ENCODE data around the gene PLD5.
"Not testable (repeated sequence)": the region's sequence is repeated elsewhere in the genome, so short reads cannot be mapped to it uniquely, and the experiment has no call there.

PLD5 gene

GRCh38 chr1:242506724-242507123, 17.8 kb downstream of the PLD5 start:
- DNase-seq (ENCODE audit: extremely low read depth in 1 of 2, low read depth in 1 of 2), result no peak

DNA sequence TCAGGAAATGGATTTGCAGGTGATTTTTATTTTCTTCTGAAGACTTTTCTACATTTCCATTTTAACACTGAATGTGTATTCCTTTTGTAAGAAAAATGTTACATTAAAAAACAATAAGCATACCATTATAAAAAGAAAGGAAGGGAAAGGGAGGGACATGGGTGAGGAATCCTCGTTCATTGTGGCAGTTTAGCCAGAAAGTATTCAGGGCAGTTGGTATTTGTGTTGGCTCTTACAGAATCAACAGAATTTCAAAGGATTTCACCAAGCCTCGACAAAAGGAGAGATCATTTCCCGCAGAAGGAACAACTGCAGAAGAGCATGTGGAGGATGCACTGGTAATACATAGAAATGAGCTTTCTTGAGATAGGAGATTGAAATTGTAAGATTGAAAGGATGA, 35.0 kb downstream of the PLD5 start:
- DNase-seq (ENCODE audit: extremely low read depth in 1 of 2, low read depth in 1 of 2), result no peak

- no peak for DNase-seq (ENCODE audit: extremely low read depth in 1 of 2, low read depth in 1 of 2)
Observed at GRCh38 chr1:242477944-242478343, 46.6 kb downstream of the PLD5 start.

GRCh38 chr1:242470774-242471173, 53.7 kb downstream of the PLD5 start:
- no peak for DNase-seq (ENCODE audit: extremely low read depth in 1 of 2, low read depth in 1 of 2)

GRCh38 chr1:242468784-242469183, 55.7 kb downstream of the PLD5 start:
- DNase-seq (ENCODE audit: extremely low read depth in 1 of 2, low read depth in 1 of 2), result no peak

GRCh38 chr1:242467556-242468145, 56.8 kb downstream of the PLD5 start:
- no peak for DNase-seq (ENCODE audit: extremely low read depth in 1 of 2, low read depth in 1 of 2)

DNA sequence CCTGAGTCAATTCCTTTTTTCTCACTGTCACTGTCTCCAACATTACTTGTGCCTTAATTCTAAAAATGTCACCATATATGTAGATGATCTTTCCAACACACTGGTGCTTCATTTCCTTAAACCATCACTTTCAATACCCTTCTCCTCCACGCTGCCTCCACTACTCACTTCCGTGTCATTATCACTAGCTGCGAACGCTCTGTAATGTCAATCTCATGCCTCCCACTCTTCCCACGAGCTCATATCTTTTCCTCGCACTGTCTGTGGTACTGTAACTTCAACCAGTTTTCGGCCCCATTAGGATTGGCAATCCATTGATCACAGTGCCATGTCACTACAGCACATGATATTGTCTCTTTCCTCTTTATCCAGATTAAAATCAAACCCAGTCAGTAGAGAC, 61.6 kb downstream of the PLD5 start:
- DNase-seq (ENCODE audit: extremely low read depth in 1 of 2, low read depth in 1 of 2), result no peak

DNA sequence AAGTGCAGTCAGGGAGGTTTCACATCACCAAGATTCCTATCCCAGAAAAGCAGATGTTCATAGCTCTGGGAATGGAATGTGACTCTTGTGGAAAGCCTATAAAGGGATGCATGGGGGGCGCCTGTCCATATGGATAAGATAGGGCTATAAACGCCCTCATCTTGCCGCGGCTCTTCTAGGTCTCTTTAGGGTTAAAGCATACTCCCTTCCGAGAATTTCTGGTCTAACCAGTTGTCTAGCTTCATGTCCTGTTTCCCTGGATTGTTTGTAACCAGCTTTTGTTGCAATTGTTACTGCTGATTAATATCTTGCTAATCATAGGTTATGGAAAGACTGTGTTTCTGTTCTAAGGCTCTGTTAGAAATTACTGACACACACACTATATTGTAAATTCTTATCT, 64.8 kb downstream of the PLD5 start:
- DNase-seq (ENCODE audit: extremely low read depth in 1 of 2, low read depth in 1 of 2), result not testable (repeated sequence)

DNA sequence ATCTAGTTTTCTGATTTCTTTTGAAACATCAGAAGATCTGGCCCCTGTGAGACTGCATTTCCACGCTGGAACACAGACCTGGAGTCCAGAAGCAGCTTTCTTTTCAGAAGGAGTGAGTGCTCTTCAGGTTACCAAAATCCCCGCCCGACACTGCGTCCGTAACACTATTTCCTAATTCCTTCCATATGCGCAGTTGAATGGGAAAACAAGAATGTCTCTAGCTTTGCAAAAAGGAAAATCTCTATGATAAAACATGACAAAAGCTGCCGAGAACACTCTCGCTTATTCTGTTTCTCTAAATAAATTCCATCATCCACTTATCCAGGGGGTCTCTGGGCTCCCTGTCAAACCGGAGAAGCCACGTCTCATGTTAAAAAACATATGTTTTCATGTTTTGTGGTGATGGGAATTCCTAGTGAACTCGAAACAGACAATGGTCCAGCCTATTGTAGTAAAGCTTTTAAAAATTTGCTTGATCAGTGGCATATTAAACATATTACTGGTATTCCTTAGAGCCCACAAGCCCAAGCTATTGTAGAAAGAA, 67.7 kb downstream of the PLD5 start:
- DNase-seq (ENCODE audit: extremely low read depth in 1 of 2, low read depth in 1 of 2), result no peak

DNA sequence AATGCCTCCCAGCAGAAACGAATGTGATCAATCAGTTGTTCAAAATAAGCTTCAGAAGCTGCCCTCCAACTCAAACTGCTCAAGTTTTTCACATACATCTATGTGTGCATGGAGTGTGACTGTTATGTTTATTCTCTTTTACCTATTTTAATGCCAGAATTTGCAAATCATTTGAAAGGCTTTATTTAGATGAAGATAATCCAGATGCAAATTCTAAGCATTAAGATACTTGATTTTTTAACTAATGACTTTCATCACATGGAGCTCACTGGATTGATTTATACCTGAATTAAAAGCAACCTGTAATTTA, 69.5 kb downstream of the PLD5 start:
- DNase-seq (ENCODE audit: extremely low read depth in 1 of 2, low read depth in 1 of 2), result no peak

GRCh38 chr1:242454262-242455051, 70.0 kb downstream of the PLD5 start:
- no peak for DNase-seq (ENCODE audit: extremely low read depth in 1 of 2, low read depth in 1 of 2)

DNA sequence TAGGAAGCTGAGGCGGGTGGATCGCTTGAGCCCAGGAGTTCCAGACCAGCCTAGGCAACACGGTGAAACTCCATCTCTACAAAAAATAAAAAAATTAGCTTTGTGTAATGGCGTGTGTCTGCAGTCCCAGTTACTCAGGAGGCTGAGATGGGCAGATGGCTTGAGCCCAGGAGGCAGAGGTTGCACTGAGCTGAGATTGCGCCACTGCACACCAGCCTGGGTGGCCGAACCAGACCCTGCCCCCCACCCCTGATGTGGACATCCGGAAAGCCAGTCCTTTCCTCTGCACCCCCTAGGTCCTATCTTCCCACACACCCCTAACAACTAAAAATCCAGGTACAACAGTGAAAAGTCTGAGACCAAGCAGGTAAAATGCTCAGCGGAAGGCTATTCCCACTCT, 71.9 kb downstream of the PLD5 start:
- DNase-seq (ENCODE audit: extremely low read depth in 1 of 2, low read depth in 1 of 2), result no peak

DNA sequence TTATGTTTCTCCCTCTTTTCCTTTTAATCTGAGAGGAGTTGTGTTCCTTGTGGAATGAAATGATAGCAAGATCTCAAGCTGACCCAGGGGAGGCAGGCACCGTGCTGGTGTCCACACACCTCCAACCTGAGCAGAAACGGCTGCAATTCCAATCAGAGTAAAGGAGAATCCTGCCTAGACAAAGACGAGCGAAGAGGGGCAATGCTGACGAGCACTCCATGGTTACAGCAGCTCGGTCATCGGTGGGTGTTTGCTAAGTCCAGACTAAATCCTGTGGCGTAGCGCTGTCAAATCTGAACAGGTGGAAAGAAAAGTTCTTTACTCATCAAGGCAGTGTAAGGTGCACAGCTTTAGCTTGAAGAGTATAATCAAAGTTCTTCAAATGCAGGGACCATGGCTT, 74.8 kb downstream of the PLD5 start:
- DNase-seq (ENCODE audit: extremely low read depth in 1 of 2, low read depth in 1 of 2), result no peak

DNA sequence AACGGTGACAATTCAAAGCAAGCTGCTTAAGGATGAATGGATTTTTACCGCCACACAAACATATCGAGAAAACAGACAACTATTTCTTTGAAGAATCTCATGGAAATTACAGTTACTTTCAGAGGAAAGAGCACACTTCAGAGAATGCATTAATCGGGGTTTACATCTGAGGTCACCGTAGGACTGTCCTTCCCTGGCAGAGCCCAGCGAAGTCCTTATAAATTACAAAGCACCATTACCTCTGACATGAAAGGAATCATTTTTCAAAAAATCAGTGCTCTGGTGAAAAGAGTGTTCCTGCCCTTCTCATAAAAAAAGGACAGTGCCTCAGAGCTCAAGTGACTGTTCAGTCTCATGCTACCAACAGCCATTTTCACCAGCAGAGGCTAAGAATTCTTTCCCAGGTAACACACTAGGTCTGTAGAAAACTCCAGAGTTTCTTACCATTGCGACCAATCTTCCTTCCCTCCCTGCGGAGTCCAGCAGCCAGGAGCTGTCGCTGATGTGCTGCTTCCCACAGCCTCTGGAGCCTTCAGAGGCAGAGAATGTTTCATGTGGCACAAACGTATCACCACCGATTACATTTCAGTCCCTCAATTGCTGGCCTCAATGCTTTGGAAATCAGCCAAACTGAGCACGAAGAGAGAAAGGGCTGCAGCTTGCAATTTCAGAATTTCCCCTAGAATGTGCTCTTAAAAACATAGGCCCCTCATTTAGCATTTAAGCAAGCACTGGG, 75.4 kb downstream of the PLD5 start:
- no peak for DNase-seq (ENCODE audit: extremely low read depth in 1 of 2, low read depth in 1 of 2)

GRCh38 chr1:242447689-242448088, 76.8 kb downstream of the PLD5 start:
- DNase-seq (ENCODE audit: extremely low read depth in 1 of 2, low read depth in 1 of 2), result no peak

DNA sequence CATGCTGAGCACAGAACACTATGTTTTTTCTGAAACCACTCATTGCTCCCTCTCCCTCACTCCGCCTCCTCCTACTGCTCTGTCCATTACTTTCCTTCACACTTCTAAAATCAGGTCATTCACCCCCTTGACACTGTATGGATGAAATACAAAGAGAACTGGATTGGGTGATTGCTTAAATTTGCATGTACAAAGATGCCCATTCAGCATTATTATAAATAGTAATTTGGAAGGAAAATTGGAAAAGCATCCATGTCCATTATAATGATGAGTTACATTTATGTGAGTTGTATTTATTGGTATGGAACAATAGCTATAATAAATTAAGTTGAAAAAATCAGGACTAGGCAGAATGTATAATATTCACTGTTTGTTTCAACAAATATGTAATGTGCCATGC, 83.7 kb downstream of the PLD5 start:
- DNase-seq (ENCODE audit: extremely low read depth in 1 of 2, low read depth in 1 of 2), result no peak

DNA sequence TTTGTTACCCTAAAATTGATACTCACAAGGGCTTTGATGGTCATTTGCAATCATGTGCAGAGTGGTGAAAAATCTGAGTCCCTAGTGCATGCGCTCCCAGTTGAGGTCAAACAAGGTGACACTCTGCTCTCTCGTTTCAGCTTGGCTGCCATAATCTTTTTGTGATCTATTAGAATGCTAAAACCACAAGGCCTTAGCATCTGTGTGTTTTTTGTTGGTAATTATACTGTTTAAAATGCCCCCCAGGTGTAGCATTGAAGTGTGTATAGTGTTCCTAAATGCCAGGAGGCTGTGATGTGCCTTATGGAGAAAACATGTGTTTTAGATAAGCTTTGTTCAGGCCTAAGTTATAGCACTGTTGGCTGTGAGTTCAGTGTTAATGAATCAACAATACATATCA, 89.3 kb downstream of the PLD5 start:
- DNase-seq (ENCODE audit: extremely low read depth in 1 of 2, low read depth in 1 of 2), result no peak

DNA sequence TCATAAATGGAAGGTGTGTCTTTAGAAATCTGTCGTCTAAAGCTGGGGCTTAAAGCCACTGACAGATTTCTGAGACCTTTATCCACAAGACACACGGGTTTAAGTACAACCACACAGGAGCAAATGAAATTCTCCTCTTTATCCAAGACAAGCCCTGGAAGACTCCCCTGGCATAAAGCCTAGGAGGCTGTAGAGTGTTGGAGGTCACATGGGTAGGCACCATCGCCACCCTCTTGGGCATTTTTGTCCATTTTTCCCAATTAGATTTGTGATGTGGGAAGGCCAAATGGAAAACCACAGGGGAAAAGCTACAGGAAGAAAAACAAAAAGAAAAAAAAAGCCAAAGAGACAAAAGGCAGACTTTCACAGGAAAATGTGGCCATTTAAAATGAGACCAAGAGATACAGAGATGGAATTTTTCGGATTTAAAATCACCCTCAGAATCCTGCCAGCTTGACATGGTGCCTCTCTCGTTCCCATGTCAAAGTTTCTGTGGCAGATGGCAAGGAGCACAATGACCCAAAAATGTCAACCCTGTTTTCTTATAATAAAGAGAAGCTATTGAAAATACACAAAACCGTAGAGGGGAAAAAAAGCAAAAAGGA, 91.9 kb downstream of the PLD5 start:
- DNase-seq (ENCODE audit: extremely low read depth in 1 of 2, low read depth in 1 of 2), result no peak

GRCh38 chr1:242431786-242432185, 92.7 kb downstream of the PLD5 start:
- DNase-seq (ENCODE audit: extremely low read depth in 1 of 2, low read depth in 1 of 2), result no peak

DNA sequence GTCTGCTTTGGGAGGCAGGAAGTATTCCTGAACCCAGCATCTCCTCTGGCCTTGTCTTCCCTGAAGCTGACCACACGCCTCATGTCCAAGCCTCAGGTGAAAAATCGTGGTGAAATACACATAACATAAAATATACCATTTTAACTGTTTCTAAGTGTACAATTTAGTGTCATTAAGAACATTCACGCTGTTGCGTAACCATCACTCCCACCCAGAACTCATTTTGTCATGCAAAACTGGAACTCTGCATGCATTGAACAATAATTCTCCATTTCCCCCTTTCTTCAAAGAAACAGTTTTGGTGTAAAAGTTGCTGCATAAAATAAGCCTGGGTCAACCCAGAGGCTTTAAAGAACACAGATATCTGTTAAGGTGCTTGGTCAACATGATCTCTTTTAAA, 93.5 kb downstream of the PLD5 start:
- DNase-seq (ENCODE audit: extremely low read depth in 1 of 2, low read depth in 1 of 2), result no peak

DNA sequence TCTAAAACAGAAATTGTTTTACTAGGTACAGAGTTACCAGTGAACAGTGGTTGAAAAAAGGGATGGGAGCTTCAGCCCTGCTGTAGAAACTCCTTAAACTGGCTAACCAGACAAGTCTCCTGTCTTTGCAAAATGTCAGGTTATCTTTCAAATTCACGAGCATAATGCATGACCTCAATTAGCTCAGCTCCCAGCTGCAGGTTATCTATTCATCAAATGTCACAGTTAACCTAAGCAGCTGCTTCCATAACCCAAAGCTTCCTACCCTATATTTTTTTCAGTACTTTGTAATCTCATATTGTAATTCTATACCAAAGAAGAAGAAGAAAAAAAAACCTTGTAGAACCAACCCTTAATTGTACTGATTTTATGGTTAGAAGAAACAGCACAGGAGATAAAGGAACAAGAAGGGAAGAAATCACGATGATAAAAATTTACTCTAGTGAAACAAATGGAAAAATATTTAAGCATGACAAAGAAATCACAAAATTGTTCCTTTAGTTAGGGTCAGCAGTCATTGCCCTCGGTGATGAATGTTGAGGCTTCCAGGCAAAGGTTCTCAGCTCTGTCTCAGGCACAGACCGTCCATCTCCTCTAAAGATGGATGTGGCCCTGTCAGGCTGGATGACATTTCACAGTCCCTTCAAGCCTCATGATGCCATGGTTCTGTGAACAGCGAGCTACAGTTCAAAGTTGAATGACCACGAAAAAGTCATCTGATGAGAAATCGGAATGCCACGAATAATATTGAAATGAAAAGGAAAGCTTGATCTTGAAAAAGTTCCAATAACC, 95.9 kb downstream of the PLD5 start:
- no peak for DNase-seq (ENCODE audit: extremely low read depth in 1 of 2, low read depth in 1 of 2)
